HepG2 (cell line): ENCODE data around the gene RSF1. TPM values are rescaled to one million over a fixed set of nuclear protein-coding genes. Genes with fewer than 3 reads are reported as not detected.

ENCODE experiments used
- ATF6 ChIP-seq: sonication (generic); formaldehyde crosslinking; conservative IDR thresholded peaks from 2 replicates; pipeline ENCODE4 v1.4.0; 2020; ENCODE audit warnings: missing genetic modification reagents
- GATA4 ChIP-seq: sonication (generic); IDR thresholded peaks from 2 replicates; pipeline ENCODE4 v1.6.1; 2016; ENCODE audit warnings: antibody characterized with exemption, low read depth, borderline replicate concordance
- ISL2 ChIP-seq: sonication (generic); formaldehyde crosslinking; IDR thresholded peaks from 2 replicates; pipeline ENCODE4 v1.5.0; 2020; ENCODE audit warnings: missing genetic modification reagents
- JDP2 ChIP-seq: sonication (generic); formaldehyde crosslinking; IDR thresholded peaks from 2 replicates; pipeline ENCODE4 v1.8.1; 2022; ENCODE audit warnings: missing genetic modification reagents, borderline replicate concordance
- LCORL ChIP-seq, 2 experiments: fragments of 450-650 bp in 1 of 2; sonication (generic) in 1 of 2; formaldehyde crosslinking in 1 of 2; IDR thresholded peaks; 2 replicates each; pipeline versions ENCODE4 v1.5.0 to v1.6.1; 2017 to 2020; ENCODE audit warnings: antibody characterized with exemption in 1 of 2, missing genetic modification reagents in 1 of 2
- NAIF1 ChIP-seq: sonication (generic); formaldehyde crosslinking; IDR thresholded peaks from 2 replicates; pipeline ENCODE4 v1.5.0; 2020; ENCODE audit warnings: mild to moderate bottlenecking, missing genetic modification reagents, borderline replicate concordance
- NFYC ChIP-seq: IDR thresholded peaks from 2 replicates; pipeline ENCODE4 v1.6.1; 2016; ENCODE audit warnings: missing genetic modification reagents, missing compliant biosample characterization
- PHF5A ChIP-seq: IDR thresholded peaks from one replicate; pipeline ENCODE4 v1.6.1; 2018; ENCODE audit warnings: low read depth, missing genetic modification reagents; ENCODE audit not compliant: unreplicated experiment
- PPARG ChIP-seq: conservative IDR thresholded peaks from 2 replicates; pipeline ENCODE4 v1.6.1; 2016; ENCODE audit warnings: missing biosample characterization, missing genetic modification reagents
- RXRB ChIP-seq: IDR thresholded peaks from 2 replicates; pipeline ENCODE4 v1.6.1; 2016; ENCODE audit warnings: borderline replicate concordance, missing genetic modification reagents, missing compliant biosample characterization
- SIX4 ChIP-seq: sonication (generic); formaldehyde crosslinking; IDR thresholded peaks from 2 replicates; pipeline ENCODE4 v1.4.0; 2020; ENCODE audit warnings: missing genetic modification reagents
- TEAD3 ChIP-seq: optimal IDR thresholded peaks from 2 replicates; pipeline ENCODE3; 2016; ENCODE audit warnings: borderline replicate concordance
- ZNF644 ChIP-seq: IDR thresholded peaks from 2 replicates; pipeline ENCODE4 v1.6.1; 2016; ENCODE audit warnings: low read depth
- ZXDC ChIP-seq: sonication (generic); formaldehyde crosslinking; IDR thresholded peaks from 2 replicates; pipeline ENCODE4 v1.5.0; 2020; ENCODE audit warnings: mild to moderate bottlenecking, missing genetic modification reagents
- polyA plus RNA-seq, 8 experiments: library from polyadenylated mRNA; depleted of rRNA in 3 of 8; stranded (reverse) in 7 of 8; unstranded in 1 of 8; fragments of >200 nt; fragmentation: Illumina TruSeq in 4 of 8; extraction: Trizol in 4 of 8; gene quantifications; 2 replicates each; pipeline versions ENCODE4 v1.2.1 to v1.2.3, GENCODE V29; 2011 to 2016; ENCODE audit warnings: low read depth in 4 of 8, missing spikeins in 1 of 8, mixed read lengths in 1 of 8; ENCODE audit not compliant: insufficient read depth in 1 of 8
- total RNA-seq, 5 experiments: library from RNA; depleted of rRNA; stranded (reverse); fragments of >200 nt; fragmentation: Illumina TruSeq; extraction: Trizol; gene quantifications; 2 replicates each; pipeline ENCODE4 v1.2.3, GENCODE V29; 2016; ENCODE audit warnings: low read depth in 1 of 5
- TF ChIP-seq, protein P1 (sequence below): sonication (generic); formaldehyde crosslinking; IDR thresholded peaks from 2 replicates; pipeline ENCODE4 v1.4.0; 2020; ENCODE audit warnings: low read depth, mild to moderate bottlenecking, missing genetic modification reagents
- TF ChIP-seq, protein P2 (sequence below): IDR thresholded peaks from 2 replicates; pipeline ENCODE4 v1.6.1; 2016
- TF ChIP-seq, protein P3 (sequence below): IDR thresholded peaks from 2 replicates; pipeline ENCODE4 v1.6.1; 2012; ENCODE audit warnings: low read depth, low read length, improper control_type of control experiment

The RSF1 gene
- total and polyA plus RNA-seq, 2 of the 13 experiments (the other 11 are each of a cell fraction or from before 2014, with no cell fraction given): 15.5 to 33.1 TPM

- TF ChIP-seq ATF6 (CRISPR knock-in tag) (no peak), NFYC (CRISPR knock-in tag) (peak; percentile 74), NAIF1 (CRISPR knock-in tag) (no peak), PPARG (CRISPR knock-in tag) (peak; percentile 54), GATA4 (no peak), SIX4 (CRISPR knock-in tag) (no peak), PHF5A (no peak), RXRB (CRISPR knock-in tag) (peak; percentile 30; the same call in 1 of the 2 replicates), JDP2 (CRISPR knock-in tag) (no peak), ISL2 (CRISPR knock-in tag) (no peak), ZXDC (CRISPR knock-in tag) (no peak), ZNF644 (CRISPR knock-in tag) (peak; percentile 48; the same call in 1 of the 2 replicates), TEAD3 (peak; percentile 14), LCORL (IDR thresholded peaks at IDR 0.05) (peak; percentile 32; the same call in 1 of the 2 replicates), LCORL (CRISPR knock-in tag; IDR thresholded peaks at IDR 0.05) (no peak)
- TF ChIP-seq, protein P1, sequence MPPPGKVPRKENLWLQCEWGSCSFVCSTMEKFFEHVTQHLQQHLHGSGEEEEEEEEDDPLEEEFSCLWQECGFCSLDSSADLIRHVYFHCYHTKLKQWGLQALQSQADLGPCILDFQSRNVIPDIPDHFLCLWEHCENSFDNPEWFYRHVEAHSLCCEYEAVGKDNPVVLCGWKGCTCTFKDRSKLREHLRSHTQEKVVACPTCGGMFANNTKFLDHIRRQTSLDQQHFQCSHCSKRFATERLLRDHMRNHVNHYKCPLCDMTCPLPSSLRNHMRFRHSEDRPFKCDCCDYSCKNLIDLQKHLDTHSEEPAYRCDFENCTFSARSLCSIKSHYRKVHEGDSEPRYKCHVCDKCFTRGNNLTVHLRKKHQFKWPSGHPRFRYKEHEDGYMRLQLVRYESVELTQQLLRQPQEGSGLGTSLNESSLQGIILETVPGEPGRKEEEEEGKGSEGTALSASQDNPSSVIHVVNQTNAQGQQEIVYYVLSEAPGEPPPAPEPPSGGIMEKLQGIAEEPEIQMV: no peak
- TF ChIP-seq, protein P2, sequence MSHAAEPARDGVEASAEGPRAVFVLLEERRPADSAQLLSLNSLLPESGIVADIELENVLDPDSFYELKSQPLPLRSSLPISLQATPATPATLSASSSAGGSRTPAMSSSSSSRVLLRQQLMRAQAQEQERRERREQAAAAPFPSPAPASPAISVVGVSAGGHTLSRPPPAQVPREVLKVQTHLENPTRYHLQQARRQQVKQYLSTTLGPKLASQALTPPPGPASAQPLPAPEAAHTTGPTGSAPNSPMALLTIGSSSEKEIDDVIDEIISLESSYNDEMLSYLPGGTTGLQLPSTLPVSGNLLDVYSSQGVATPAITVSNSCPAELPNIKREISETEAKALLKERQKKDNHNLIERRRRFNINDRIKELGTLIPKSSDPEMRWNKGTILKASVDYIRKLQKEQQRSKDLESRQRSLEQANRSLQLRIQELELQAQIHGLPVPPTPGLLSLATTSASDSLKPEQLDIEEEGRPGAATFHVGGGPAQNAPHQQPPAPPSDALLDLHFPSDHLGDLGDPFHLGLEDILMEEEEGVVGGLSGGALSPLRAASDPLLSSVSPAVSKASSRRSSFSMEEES (CRISPR knock-in tag): peak; percentile 22; the same call in 1 of the 2 replicates
- TF ChIP-seq, protein P3, sequence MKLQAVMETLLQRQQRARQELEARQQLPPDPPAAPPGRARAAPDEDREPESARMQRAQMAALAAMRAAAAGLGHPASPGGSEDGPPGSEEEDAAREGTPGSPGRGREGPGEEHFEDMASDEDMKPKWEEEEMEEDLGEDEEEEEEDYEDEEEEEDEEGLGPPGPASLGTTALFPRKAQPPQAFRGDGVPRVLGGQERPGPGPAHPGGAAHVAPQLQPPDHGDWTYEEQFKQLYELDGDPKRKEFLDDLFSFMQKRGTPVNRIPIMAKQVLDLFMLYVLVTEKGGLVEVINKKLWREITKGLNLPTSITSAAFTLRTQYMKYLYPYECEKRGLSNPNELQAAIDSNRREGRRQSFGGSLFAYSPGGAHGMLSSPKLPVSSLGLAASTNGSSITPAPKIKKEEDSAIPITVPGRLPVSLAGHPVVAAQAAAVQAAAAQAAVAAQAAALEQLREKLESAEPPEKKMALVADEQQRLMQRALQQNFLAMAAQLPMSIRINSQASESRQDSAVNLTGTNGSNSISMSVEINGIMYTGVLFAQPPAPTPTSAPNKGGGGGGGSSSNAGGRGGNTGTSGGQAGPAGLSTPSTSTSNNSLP: no peak
These were observed 115.2 kb downstream of the RSF1 start (continued) for GRCh38 chr11:77705195-77705875.
